Measurements from ENCODE around the gene CHURC1.

Gene CHURC1

DNA sequence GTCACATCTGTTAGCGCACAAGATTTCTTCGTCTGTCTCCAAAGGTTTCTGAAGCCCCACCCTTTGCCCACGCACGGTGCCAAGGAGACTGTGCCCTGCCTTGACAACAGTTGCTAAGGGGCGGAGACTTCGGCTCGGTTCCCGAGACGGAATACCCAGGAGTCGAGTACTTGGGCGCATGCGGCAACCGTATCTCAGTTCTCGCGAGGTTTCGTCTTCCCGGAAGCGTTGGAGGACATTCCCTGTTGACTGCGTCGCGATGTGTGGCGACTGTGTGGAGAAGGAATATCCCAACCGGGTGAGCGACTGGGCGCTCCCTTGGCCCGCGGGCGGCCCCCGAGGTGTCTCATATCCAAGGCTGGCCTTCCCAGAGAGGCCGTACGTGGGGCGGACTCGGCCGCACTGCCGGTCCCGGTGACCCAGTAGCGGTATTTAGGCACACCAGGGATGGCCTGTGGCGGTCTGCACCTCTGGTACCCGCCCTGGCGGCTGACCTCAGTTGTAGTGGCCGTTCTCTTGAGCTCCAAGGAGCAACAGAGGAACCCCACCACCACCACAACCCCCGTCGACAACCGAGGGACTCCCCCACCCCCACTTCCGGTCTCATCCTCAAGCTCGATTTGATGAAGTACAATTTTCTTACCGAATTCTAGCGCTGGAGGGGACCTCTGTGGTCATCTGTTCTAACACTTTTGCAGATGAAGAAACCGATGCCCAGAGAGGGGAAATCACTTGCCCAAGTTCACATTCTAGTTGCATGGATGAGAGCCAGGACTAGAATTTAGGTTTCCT lies at the start of gene CHURC1:
Gene CHURC1, plus strand, starts transcription at position 219 of the 792 bp plus-strand sequence. Its CDS starts 41 bp downstream, at position 260.
- peak; percentile 91 for DNase-seq (ENCODE audit: low read depth)

DNA sequence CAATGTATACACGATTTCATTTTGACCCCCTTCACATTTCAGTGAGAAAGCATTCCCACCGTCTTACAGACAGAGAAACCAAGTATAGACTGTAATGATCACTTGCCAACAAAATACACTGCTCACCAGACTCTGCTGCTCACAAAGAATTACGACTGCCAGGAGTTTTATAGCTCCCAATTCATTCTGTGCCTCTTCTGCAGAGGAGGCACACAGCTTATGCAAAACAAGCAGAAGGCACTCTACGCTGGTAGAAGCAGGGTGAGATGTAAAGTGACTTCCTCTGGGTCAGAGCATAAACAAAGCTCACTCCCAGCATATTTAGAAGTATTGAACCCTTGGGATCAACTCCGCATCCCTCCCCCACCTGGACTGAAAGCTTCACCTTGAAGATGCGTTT lies 49.1 kb upstream of the CHURC1 start:
- DNase-seq (ENCODE audit: low read depth) = no peak

DNA sequence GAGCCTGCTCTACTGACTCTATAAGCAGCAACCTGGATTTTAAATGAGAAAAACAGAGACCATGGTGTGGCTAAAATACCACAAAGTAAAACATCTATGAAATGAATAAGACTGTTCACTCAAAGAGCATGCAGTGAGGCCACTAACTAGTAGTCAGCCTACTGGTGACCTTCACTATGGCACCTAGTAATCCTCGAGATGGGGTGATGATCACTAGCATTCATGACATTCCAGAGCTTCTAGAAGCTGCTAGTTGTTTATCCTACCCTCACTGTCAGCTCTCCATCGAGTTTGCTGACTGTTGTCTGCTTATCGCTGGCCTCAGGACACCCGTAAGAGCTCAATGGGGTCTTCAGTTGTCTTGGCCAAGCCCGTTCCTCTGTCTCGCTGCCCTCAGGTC lies 48.3 kb upstream of the CHURC1 start:
- no peak for DNase-seq (ENCODE audit: low read depth)

DNA sequence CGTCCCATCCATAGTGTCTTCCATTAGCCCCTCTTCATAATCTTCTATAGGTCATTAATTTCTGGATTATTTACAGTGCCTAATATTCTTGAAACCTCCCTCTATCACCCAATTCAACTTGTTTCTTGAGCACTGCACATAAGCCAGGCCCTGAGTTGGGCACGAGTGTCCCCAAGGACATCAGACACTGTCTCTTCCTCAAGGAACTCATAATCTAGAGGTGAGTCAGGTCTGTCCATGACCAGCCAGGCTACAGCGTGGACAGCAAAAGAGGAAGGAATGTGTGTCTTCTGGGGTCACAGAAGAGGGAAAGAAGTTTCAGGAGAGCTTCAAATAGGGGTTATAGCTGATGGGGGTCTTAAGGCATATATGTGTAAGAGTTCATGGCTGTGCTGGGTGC lies 47.1 kb upstream of the CHURC1 start:
- DNase-seq (ENCODE audit: low read depth) = no peak

DNA sequence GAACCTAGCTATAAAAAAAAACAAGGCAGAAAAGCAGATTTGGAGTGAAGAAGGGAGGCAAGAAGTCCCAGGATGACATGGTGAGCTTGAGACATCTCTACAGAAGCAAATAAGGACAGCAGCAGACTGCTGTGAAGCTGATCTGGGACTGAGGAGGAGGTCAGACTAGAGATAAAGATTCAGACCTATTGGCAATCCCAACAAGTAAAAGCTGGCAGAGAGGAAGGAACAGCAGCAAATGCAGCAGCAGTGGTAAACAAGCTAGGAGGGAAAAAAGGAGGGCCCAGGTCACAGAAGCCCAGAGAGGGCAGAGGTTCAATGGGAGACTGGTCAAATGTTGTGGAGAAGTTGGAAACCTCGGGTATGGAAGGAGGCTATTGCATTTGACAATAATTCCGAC lies 45.9 kb upstream of the CHURC1 start:
- no peak for DNase-seq (ENCODE audit: low read depth)

DNA sequence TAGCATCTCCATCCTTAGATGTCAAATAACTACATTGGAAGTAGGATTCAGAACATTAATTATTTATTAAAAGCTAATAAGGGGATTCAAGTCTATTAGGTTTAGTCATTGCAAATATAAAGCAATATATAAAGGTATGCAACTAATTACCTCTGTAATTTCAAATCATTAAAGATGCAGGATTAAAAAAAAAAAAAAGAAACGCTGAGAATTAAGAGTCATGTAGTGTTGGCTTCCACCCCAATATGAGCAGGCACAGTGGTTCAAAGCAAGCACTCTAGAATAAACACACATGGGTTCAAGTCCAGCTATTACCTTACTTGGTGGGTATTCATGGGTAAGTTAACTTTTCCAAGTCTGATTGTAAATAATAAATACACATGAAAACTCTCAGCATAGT lies 45.4 kb upstream of the CHURC1 start:
- DNase-seq (ENCODE audit: low read depth) = no peak

DNA sequence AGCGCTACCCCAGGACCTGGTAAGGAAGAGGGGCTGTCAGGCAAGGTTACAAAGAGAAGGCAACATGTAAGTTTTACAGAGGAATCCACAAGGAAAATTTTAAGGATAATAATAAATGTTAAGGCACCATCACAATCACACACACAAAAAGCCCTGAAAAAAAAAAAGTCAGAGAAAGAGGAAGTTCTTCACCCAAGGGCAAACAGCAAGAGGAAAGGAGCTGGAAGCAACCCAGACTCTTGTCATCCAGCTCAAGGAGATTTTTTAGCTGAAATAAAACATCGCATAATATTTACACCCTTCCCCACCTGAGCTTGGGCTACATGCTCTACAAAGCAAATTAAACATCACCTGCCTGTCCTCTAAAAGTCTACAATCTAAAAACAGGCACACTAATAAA lies 44.1 kb upstream of the CHURC1 start:
- DNase-seq (ENCODE audit: low read depth) = no peak

DNA sequence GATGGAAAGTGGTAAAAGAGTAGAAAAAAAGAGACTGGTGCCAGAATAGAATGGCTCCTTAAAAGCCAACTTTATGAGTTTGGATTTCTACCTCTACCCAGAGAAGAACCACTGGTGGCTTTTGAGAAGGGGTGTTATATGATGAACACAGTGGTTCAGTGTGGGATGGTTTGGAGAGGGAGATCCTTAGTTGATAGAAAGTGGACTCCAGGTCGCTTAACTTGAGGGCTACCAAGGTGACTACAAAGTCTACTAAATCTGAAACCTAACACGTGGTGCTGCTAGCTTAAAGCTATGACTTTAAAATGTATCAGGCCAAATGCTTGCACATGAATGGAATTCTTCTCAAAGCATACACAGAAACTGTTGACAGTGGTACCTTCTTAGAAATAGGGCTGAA lies 42.9 kb upstream of the CHURC1 start:
- no peak for DNase-seq (ENCODE audit: low read depth)

DNA sequence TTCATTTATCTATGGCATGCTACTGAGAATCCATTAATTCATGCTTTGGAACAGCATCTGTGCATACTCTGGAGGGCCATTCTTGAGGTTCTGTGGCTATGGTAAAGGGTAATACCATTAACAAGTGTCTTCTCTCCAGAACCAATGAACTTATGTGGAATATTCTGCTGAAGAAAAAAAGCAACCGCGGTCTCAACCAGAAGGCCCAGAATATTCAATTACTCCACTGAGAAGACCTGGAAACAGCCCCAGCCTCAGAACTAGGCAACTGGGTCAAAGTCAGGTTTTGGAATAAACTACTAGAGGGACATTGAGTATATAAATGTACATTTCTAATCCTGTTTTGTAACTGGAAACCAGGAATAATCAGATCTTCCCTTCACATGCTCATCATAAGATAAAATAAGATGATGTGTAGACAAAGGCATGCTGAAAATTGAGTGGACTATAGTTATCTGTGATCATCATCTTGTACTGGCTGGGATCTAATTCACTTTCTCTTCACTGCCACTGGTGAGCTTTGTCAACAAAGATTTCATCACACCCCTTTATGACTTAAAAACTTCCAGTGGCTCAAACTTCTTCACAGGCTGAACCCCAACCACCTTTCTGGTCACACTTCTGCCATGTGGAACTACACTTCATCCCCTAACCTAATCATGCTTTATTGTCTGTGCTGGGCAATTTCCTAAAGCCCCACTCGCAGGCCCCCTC lies 40.6 kb upstream of the CHURC1 start:
- no peak for DNase-seq (ENCODE audit: low read depth)

DNA sequence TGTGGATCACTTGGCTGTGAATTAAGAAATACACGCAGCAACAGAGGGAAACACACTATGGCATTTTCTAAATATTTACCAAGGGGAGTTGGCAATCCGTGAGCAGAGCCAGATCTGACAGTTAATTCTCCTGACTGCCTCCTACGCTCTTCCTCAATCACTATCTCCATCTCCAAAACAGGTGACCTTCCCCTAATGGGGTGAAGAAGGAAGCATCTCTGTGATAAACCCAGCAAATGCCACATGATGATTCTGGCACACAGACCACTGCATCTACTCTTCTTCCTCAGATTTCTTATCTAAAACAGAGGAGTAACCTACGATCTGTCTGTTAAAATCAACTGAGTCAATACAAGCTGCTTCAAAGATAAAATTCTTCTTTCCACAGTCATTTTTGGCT lies 38.9 kb upstream of the CHURC1 start:
- DNase-seq (ENCODE audit: low read depth) = no peak

DNA sequence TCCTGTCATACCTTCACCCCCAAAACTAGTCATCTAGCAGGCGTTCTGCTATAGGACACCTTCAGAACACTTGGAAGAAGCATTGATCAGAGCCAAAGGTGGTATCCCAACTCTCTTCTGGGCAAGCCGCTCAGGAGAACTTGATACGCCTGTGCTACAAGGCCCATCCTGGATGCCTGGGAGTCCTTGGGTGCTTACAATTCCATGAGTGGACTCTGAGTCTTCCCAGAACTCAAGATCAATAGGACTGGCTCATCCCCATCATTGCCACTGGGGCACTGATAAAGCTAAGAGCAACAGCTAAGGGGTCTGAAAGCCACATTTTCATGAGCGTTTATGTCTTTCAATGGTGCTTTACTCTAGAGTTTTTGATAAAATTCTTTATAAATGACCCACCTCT lies 36.4 kb upstream of the CHURC1 start:
- DNase-seq (ENCODE audit: low read depth) = no peak

DNA sequence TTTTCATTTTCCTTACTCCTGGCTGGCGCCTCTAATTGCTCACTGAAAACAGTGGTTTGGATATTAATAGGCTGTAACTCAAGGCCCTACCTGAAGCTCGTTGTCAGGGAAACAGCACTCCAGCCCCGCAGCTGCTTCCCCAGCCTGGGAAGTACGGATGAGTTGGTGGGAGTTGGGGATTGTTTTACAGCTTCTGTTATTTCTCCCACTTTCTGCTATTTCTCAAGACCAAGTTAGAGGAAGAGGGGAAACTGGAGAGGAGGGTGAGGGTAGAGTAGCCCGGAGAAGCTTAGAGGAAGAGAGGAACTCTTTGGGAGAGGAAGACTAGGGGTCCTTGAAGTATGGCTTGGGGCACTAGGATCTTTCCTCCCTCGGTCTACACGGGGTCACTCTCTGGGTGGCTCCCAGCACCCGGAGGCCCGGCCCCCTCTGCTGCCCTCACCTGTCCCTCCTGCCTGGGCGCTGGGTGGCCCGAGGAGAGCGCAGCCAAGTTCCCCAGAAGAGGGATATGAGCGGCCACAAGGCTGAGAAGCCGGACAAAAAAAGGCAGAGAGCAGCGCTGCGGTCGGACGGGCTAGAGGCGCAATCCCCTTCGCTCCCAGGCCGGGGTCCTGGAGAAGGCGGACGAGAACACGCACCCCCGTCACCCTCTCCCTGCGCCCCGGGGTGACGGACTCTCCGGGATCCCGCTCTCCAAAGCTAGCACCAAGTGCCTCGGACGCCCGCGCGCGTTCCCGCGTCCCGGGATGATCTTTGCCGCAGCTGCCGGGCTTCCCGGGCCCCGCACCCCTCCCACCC lies 35.2 kb upstream of the CHURC1 start:
- DNase-seq (ENCODE audit: low read depth) = no peak

DNA sequence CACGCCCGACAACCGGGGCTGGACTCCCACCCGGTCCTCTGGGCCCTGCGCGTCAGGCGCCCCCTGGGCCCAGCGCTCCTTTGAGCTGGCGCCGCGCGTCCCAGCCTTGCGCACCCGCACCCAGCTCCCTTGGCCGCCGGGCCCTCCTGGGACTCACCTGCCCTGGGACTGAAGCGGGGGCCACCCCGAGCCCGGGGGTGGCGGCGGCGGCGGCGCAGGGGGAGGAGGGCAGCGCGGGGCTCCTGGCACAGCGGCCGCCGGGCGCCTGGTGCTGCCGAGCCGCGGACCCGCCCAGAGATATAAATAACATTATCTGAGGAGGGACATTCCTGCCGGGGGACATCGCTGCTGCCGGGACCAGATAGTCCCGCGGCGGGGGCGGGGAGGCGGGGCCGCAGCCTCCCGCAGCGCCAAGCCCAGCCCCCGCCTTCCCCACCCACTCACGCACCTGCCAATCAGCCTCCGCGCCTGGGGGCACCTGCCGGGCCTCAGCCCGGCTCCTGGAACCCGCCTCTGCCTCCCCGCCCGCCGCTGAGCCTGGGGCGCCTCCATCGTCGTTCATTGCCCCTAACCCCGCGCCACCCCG lies 34.5 kb upstream of the CHURC1 start, which contains the start of gene SPTB:
Gene SPTB, minus strand, starts transcription at position 273 of the 586 bp plus-strand sequence. CDS start 56,813 bp downstream, outside the sequence.
- peak; percentile 35 for DNase-seq (ENCODE audit: low read depth)

DNA sequence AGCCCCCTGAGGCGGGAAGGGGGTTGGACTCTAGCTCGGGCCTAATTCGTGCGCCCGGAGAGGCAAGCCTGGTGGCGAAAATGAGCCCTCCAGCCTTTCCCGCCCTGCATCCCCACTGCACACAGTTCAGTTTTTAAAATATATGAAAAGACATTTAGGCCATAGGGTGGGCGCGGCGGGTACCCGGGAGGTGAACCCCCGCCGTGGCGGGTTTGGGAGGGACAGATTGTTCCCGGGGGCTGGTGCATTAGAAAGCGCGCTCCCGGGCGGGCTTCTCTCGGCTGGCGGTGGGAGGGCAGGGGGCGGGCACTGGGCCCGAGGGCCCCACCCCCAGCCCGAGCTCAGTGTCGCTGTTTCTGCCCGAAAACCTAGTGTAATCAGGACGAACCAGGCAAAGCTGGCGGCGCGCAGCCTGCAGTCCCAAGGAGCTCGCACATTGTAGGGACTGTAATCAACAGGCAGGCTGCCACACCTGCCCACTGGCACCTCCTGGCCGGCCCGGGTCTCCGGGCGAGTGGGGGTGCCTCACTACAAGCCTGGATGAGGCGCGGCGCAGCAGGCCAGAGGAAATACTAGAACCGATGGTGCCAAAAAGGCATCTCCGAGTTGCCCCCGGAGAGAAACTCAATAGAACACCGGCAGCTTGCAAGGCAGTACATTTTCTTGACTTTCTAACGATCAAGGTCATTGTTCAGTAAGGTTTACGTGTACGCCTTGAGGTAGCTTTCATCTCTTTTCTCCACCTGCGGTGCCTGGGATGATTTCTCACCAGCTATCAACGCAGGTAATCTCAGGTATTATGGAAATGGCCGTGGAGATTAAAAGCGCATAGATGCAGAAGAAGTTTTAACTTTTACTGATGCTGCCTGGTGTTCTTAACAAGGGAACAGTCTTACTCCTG lies 33.8 kb upstream of the CHURC1 start:
- DNase-seq (ENCODE audit: low read depth) = peak; percentile 24

DNA sequence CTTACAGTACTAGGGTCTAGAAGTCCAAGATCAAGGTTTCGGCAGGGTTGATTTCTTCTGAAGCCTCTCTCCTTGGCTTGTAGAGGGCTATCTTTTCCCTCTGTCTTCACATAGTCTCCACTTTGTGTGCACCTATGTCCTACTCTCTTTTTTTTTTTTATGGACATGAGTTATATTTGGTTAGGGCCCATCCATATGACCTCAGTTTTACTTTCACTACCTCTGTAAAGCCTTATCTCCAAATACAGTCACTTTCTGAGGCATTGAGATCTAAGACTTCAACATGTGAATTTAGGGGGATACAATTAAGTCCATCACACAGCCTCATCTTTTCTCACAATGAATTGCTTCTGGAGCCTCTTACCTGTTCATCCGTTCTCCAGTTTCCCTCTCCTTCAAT lies 28.7 kb upstream of the CHURC1 start:
- DNase-seq (ENCODE audit: low read depth) = no peak

DNA sequence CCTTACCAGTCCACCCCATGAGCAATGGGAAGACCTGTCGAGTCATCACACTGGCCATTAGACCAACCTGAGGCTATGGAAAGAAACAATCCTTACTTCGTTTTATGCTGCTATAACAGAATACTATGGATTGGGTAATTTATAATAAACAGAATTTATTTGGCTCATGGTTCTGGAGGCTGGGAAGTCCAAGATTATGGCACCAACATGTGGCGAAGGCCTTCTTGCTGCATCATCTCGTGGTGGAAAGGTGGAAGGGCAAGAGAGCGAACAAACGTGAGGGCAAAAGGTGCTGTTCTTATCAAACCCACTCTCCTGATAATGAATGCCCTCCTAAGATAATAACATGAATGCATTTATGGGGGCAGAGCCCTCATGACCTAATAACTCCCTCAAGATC lies 24.9 kb upstream of the CHURC1 start:
- no peak for DNase-seq (ENCODE audit: low read depth)

DNA sequence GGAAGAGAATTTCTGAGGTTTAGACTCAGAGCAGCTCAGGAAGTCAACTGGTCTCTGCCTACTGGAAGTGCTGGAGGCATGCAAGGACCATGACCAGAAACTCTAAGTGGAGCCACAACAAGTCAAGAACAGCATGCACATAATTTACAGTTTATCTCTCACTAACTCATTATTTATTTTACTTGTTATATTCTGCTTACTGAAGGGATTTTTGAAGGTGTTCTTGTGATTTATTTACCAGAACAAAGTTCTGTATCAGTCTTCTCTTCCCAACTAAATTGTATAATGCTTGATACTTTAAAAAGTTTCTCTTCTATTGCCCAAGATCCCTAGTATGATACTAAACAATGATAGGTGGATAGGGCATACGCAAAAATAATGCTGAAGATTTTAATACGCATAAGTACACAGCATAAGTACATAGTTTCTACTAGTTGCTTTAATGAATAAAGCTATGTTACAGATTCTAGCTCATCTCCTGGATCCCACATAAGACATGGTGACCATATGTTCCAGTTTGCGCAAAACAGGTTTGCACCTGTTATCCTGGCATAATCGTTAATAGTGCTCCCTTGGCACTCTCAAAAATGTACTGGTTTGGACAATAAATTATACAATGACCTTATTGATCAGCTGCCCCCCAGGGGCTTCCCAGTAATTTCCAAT lies 22.9 kb upstream of the CHURC1 start:
- no peak for DNase-seq (ENCODE audit: low read depth)

DNA sequence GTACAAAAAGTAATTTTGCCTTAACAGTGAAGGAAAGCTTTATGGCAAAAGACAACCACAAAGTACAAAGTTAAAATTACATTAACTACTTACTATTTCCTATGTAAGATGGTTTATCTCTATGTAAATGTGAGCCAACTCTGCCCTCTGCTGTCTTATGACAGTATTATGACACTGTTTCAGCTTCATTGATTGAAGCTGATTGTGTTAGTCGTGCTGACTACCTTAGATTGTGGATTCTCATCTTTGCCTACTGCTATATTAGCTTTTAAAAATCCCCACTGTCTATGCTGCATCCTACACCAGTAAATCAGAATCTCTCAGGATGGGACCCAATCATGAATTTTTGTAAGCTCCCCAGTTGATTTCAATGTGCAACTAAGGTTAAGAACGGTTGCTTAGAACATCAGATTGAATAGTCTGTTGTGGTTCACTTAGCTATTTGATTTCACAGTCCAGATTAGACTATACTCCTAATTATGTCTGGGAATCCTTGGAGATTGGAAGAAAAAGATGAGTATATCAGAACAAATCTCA lies 22.3 kb upstream of the CHURC1 start:
- no peak for DNase-seq (ENCODE audit: low read depth)

DNA sequence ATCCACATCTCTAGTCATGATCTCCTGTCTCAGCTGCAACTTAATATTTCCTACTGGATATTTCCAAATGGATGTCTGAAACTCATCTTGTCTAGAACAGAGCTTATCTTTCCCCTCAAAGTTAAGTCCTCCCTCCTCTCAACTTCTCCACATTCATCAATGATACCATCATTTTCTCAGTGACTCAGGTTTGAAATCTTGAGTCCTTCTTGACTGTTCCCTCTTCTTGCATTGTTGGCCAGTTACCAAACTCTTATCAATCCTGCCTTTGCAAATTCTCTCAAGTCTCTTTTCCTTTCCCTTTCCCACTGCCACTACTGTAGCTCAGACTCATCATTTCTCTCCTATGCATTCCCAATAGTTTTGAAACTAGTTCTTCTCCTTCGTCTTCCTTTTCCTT lies 14.3 kb upstream of the CHURC1 start:
- no peak for DNase-seq (ENCODE audit: low read depth)

DNA sequence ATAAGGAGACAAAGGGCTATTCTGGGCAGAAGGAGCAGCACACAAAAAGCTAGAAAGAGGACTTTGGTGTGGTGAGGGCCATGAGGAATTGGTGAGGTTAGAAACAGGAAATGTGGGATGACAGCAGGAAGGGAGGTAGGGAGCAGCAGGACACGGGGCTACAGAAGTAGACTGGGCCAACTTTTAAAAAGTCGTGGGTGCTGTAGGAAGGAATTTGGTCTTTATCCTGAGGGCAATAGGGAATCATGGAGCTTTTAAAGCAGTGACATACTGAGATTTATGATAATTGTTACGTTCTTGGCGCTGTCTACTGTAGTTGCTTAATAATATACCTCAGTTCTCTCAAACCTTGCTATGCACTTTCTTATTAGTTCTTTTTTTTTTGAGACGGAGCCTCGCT lies 8.2 kb upstream of the CHURC1 start:
- DNase-seq (ENCODE audit: low read depth) = no peak
